ENCODE measurements around the gene DENND1A. TPM values are rescaled to one million over a fixed set of nuclear protein-coding genes. Genes with fewer than 3 reads are reported as not detected.

Gene DENND1A
- total and polyA plus RNA-seq, 2 of the 13 experiments (the other 11 are each of a cell fraction or from before 2014, with no cell fraction given): 14.8 to 30.1 TPM

- TF ChIP-seq ZNF276 (CRISPR knock-in tag; IDR thresholded peaks at IDR 0.05; ENCODE audit: low read depth) (no peak), ZNF547 (CRISPR knock-in tag; IDR thresholded peaks at IDR 0.05) (no peak), ZBTB39 (CRISPR knock-in tag; IDR thresholded peaks at IDR 0.05) (no peak), ZNF720 (CRISPR knock-in tag; IDR thresholded peaks at IDR 0.05) (no peak), HNRNPUL1 (IDR thresholded peaks at IDR 0.05; ENCODE audit: low read depth, low read length) (no peak), ESRRA (CRISPR knock-in tag; IDR thresholded peaks at IDR 0.05; ENCODE audit: low read depth) (no peak), NCOA5 (CRISPR knock-in tag; IDR thresholded peaks at IDR 0.05) (no peak), ZNF800 (CRISPR knock-in tag; IDR thresholded peaks at IDR 0.05) (no peak), GPBP1L1 (CRISPR knock-in tag; IDR thresholded peaks at IDR 0.05) (no peak), CAMTA2 (CRISPR knock-in tag; IDR thresholded peaks at IDR 0.05; ENCODE audit: borderline replicate concordance) (no peak)
Observed at GRCh38 chr9:123372766-123373446, 557.0 kb downstream of the DENND1A start (continued).
